NCI-H2107 treated with DMSO at 0.1 percent for 48 hours (cell line): ENCODE results near the gene MAPRE2.
"Not testable (repeated sequence)": the region's sequence is repeated elsewhere in the genome, so short reads cannot be mapped to it uniquely, and the experiment has no call there.

ENCODE experiments used
- DNase-seq: peaks from one replicate; lab custom pipeline; 2025; ENCODE audit not compliant: unreplicated experiment; lab: John Stamatoyannopoulos, UW

MAPRE2 gene

DNA sequence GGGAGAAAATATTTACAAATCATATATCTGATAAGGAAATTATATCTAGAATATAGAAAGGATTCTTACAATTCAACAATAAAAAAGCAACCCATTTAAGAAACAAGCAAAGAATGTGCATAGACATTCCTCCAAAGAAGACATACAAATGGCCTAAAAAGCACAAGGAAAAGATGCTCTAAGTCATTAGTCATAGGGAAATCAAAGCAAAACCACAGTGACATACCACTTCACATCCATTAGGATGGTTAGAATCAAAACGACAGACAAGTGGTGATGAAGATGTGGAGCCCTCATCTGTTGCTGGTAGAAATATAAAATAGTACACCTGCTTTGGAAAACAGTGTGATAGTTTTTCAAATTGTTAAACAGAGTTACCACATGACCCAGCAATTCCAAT is 48.2 kb downstream of the MAPRE2 start:
- DNase-seq = no peak

GRCh38 chr18:35089891-35090550 is 48.8 kb downstream of the MAPRE2 start:
- DNase-seq = no peak

- no peak for DNase-seq
These were observed 50.6 kb downstream of the MAPRE2 start for GRCh38 chr18:35091841-35092240.

DNA sequence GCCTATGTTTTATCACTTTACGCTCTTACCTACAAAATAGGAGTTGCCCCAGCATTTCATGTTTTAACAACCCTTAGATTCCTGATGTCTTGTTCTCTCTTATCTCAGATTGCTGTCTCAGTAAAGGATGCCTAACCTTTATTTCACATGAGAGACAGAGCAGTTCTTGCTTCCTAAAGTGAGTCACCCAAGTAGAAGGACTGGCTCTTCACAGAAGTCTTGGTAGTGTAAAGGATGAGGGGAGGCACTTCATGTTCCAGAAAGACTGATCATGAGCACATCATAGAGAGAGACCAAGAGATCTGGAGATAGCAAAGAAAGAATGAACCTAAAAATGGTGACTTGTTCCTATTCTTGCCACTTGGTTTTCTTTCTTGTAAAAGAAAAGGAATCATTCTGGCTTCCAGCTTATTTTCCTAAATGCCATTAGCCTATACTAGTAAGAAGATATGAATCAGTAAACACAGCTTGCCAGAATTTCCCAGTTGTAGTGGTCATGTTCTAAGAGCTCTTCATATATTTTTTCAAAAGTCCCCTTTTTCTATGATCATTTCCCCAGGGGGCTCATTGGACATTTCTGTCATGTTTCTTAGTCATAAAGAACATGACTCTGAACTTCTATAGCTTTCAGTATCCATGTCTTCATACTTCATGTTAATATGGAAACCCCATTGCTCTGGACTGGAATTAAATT is 54.9 kb downstream of the MAPRE2 start:
- no peak for DNase-seq

DNA sequence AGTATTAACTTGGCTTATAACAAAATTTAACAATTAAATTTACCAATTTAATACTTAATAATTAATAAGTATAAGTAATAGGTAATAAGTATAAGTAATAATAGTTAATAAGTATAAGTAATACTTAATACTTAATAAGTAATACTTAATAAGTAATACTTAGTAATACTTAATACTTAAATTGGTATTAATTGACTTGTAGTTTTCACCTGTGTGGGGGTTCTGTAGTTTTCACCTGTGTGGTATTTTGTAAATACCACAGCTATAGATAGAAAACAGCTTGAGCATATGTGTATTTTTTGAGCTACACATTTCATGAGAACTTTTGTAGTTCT is 55.4 kb downstream of the MAPRE2 start:
- no peak for DNase-seq

- DNase-seq = no peak
These were observed 56.0 kb downstream of the MAPRE2 start for GRCh38 chr18:35097195-35097594.

DNA sequence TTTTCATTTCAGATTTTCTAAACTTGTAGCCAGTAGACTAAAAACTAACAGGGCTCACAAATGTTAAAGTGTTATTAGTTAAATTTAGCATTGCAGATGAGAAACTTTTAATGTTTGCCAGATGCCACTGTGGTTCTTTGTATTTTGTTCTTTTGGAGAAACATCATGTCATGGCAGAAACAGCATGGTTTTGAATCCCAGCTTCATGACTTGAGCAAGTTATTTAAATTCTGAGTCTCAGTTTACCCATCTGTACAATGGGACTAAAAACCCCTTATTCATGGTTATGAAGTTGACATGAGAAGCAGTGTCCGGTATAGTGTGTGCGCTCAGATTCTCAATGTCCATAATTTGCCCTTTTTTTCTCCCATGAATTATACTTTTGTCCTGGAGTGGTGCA is 56.5 kb downstream of the MAPRE2 start:
- no peak for DNase-seq

DNA sequence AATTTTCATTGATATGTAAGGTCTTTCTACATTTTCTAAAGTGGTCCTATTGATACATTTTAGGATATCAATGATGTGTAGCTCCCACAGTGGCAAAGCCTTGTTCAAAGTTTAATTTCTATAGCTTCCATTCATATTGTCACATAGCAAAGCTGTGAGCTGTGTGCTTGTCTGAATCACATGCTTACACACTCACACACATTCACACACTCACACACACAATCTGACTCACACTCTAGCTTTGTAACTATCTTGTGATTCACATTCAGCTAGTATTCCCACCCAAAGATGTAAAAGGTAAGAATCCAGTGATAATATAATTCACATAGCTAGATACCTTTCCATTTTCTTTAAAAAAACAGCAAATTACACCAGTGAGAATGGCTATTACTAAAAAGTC is 58.7 kb downstream of the MAPRE2 start:
- no peak for DNase-seq

DNA sequence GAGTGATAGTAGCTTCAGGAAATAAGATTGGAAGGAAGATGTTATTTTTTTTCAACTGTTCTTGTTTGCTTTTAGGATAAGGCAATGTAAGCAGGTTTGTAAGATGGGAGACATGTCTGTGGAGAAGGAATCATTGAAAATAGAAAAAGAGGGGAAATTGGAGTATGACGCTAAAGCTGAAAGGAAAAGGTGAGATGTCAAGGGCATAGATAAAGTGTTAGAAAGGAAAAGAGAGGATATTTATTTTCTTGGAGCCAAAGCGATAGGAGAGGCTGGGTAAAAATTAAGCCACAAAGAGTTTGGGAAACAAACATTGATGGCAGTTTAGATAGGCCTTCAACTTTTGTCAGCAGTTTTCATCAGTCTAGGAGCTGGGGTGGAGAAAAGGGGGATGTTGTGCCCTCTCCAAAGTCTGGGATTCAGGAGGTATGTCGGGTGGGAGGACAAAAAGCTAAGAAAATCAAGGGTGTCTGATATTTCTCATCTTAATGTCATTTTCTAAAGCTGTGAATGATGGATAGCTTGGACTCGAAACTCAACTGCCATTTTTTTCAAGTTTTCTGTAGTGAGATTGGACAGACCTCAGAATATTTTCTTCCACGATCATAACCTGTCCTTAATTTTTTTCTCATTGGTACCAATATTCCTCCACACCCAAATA is 63.3 kb downstream of the MAPRE2 start:
- no peak for DNase-seq

GRCh38 chr18:35106013-35106844 is 65.0 kb downstream of the MAPRE2 start:
- DNase-seq = no peak

- DNase-seq = no peak
These were observed 65.6 kb downstream of the MAPRE2 start for GRCh38 chr18:35106845-35107148.

DNA sequence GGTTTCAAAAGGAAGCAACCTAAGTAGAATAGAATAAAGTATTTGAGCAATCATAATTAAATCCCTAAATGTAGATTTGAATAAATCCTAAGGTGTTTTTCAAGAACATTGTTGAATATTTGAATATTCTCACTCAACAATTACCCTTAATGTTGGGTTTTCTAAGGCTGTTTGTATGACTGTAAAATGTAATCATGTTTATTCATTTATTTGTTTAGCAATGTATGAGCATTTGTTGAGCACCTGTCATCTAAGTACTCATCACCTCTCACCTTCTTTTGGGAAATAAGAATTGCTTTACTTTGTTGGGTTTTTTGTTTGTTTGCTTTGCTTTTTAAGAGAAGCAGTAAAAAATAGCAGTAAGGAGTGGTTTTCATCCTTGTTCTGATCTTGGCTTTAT is 66.0 kb downstream of the MAPRE2 start:
- no peak for DNase-seq

GRCh38 chr18:35108088-35108487 is 66.9 kb downstream of the MAPRE2 start:
- not testable (repeated sequence) for DNase-seq

DNA sequence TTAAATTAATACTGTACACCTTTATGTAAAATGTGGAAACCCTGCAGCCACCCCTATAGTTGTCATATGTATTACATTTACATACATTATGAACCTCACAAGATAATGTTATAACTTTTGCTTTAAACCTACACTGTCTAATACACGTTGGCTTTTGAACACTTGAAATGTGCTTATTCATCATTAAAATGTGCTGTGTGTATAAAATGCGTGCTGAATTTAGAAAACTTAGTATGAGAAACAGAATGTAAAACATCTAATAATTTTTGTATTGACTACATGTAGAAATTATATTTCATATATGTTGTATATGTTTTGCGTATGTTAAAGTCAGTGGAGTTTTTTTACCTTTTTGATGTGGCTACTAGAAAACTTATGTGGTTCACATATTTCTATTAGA is 68.8 kb downstream of the MAPRE2 start:
- DNase-seq = no peak

DNA sequence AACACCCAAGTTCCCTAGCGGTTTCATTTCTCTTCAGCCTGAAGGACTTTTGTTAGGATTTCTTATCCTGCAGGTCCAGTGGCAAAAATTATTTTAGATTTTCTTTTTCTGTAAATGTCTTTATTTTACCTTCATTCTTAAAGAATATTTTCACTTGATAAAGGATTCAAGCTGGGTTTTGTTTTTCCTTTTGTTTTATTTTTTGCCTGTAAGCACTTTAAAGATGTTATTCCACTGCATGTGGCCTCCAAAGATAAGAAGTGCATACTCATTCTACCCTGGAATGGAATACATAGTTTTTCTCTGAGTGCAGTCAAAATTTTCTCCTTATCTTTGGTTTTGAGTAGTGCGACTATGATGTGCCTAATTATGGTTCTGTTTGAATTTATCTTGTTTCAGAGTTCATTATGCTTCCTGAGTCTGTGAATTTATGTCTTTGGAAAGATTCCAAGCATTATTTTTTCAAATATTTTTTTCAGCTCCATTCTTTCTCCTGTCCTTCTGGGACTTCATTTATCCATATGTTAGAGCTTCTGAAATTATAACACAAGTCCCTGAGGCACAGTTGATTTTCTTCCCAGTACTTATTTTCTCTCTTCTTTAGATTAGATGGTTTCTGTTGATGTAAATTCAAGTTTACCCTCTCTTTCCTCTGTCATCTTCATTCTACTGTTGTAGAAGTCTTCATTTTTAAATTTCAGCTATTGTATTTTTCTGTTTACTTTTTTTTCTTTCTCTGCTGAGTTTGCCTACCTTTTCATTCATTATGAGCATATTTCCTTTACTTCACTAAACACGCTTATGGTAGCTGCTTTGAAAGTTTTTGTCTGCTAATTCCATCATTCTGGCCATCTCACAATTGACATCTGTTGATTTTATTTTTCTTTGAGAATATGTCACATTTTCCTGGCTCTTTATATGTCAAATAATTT is 69.6 kb downstream of the MAPRE2 start:
- no peak for DNase-seq

DNA sequence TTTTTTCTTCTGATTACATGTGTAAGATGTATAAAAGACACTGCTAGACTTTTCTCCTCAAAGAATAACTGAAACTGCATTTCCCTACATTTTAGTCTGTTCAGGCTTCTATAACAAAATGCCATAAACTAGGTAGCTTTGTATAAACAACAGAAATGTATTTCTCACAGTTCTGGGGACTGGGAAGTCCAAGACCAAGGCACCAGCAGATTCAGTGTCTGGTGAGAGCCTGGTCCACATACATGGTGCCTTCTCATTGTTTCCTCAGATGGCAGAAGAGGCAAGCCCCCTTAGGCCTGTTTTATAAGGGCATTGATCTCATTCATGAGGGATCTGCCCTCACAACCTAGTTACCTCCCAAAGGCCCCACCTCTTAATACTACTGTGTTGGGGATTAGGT is 71.5 kb downstream of the MAPRE2 start:
- no peak for DNase-seq

GRCh38 chr18:35114305-35114704 is 73.1 kb downstream of the MAPRE2 start:
- no peak for DNase-seq

- no peak for DNase-seq
These were observed 75.6 kb downstream of the MAPRE2 start for GRCh38 chr18:35116784-35117318.

DNA sequence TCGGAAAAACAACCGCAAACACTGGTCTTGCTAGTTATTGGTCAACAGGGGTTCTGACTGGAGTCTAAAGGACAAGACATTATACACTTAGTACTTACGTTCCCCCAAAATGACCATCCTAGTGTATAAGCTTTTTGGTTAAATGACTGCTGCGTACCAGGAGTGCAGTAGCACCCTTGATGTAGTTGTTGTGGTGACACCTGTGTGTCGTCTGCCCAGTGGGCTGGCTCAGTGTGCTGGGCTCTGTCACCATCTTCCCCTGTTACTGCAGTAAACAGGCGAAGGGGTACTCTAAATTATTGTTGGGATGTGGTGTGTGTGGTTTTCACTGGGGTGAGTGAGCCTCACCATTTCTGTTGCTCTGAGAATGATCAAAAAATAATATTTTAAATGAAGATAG is 76.2 kb downstream of the MAPRE2 start:
- DNase-seq = no peak

GRCh38 chr18:35117951-35118411 is 76.8 kb downstream of the MAPRE2 start:
- DNase-seq = no peak
